Keratinocyte (primary cell): ENCODE data around the gene PLEKHN1. TPM values are rescaled to one million over a fixed set of nuclear protein-coding genes. Genes with fewer than 3 reads are reported as not detected.

ENCODE experiments used
- DNase-seq: peaks from one replicate; pipeline ENCODE4 v3.0.0-alpha.2; 2011; ENCODE audit warnings: low read depth, missing footprints, low spot score
- FAIRE-seq: peaks from 2 replicates; lab custom pipeline; 2011; peaks lifted over from hg19 to GRCh38; lab: Jason Lieb, UNC
- H2AFZ ChIP-seq: 2 replicates; pipeline ENCODE4 v1.6.0; 2012; ENCODE audit warnings: low read length, control low read depth, inconsistent platforms; ENCODE audit not compliant: control insufficient read depth
- H3K27ac ChIP-seq: 2 replicates; pipeline ENCODE4 v1.5.1; 2011; ENCODE audit warnings: low read length; ENCODE audit not compliant: control insufficient read depth, insufficient read depth
- H3K27me3 ChIP-seq: 3 replicates; pipeline ENCODE4 v1.6.0; 2011; ENCODE audit warnings: low read length; ENCODE audit not compliant: control insufficient read depth, insufficient read depth; ENCODE audit errors: extremely low read depth
- H3K36me3 ChIP-seq, 2 experiments: 2 replicates in 1 of 2; 3 replicates in 1 of 2; pipeline ENCODE4 v1.5.1; 2011; ENCODE audit warnings: low read length in 2 of 2, mild to moderate bottlenecking in 1 of 2; ENCODE audit not compliant: control insufficient read depth in 2 of 2, insufficient read depth in 2 of 2; ENCODE audit errors: extremely low read depth in 1 of 2
- H3K4me1 ChIP-seq: 3 replicates; pipeline ENCODE4 v1.5.1; 2011; ENCODE audit warnings: low read length; ENCODE audit not compliant: control insufficient read depth, insufficient read depth; ENCODE audit errors: extremely low read depth
- H3K4me2 ChIP-seq: 3 replicates; pipeline ENCODE4 v1.6.0; 2011; ENCODE audit warnings: low read depth, low read length; ENCODE audit not compliant: control insufficient read depth, insufficient read depth; ENCODE audit errors: extremely low read depth
- H3K4me3 ChIP-seq, 3 experiments: fragments of 200-600 bp in 1 of 3; sonication (generic) in 1 of 3; 2 replicates in 2 of 3; 3 replicates in 1 of 3; pipeline ENCODE4 v1.5.1; 2011 to 2016; ENCODE audit warnings: low read length in 3 of 3, mild to moderate bottlenecking in 3 of 3, control low read depth in 2 of 3, inconsistent platforms in 1 of 3, low read depth in 1 of 3, mixed read lengths in 1 of 3, mixed run types in 1 of 3, moderate library complexity in 1 of 3; ENCODE audit not compliant: control insufficient read depth in 2 of 3, insufficient read depth in 2 of 3; ENCODE audit errors: extremely low read depth in 1 of 3
- H3K79me2 ChIP-seq: 2 replicates; pipeline ENCODE4 v1.6.0; 2012; ENCODE audit warnings: low read length; ENCODE audit not compliant: control insufficient read depth, insufficient read depth
- H3K9ac ChIP-seq: 3 replicates; pipeline ENCODE4 v1.6.0; 2011; ENCODE audit warnings: low read length; ENCODE audit not compliant: control insufficient read depth, insufficient read depth; ENCODE audit errors: extremely low read depth
- H3K9me1 ChIP-seq: 3 replicates; pipeline ENCODE4 v1.6.0; 2011; ENCODE audit warnings: low read length; ENCODE audit not compliant: control insufficient read depth, insufficient read depth; ENCODE audit errors: extremely low read depth
- H3K9me3 ChIP-seq: 2 replicates; pipeline ENCODE4 v1.5.1; 2012; ENCODE audit warnings: low read depth, low read length; ENCODE audit not compliant: control insufficient read depth
- H4K20me1 ChIP-seq: 3 replicates; pipeline ENCODE4 v1.6.0; 2011; ENCODE audit warnings: low read length; ENCODE audit not compliant: control insufficient read depth, insufficient read depth; ENCODE audit errors: extremely low read depth
- EZH2 ChIP-seq: IDR thresholded peaks from one replicate; pipeline ENCODE4 v1.6.1; 2012; ENCODE audit warnings: inconsistent platforms, mild to moderate bottlenecking, low read length, moderate library complexity
- dilution Hi-C: fragments of 300-500 bp; cut with MboI; formaldehyde crosslinking; loops from one replicate; pipeline ENCODE4 v1.7.0; 2020; ENCODE audit warnings: low sequenced_read_pairs; ENCODE audit not compliant: extremely low pct_ligation_motif_present
- polyA plus RNA-seq, 5 experiments: library from polyadenylated mRNA; depleted of rRNA in 3 of 5; stranded (reverse) in 3 of 5; stranded (forward) in 1 of 5; unstranded in 1 of 5; fragments of >200 nt; gene quantifications; 1 replicate in 1 of 5; 2 replicates in 3 of 5; 3 replicates in 1 of 5; pipeline versions ENCODE4 v1.2.1 to v1.2.3, GENCODE V29; 2011 to 2012; ENCODE audit warnings: missing spikeins in 2 of 5, low read depth in 1 of 5, low replicate concordance in 1 of 5
- TF ChIP-seq, protein P1 (sequence below), 3 experiments: IDR thresholded peaks in 1 of 3; conservative IDR thresholded peaks in 1 of 3; optimal IDR thresholded peaks in 1 of 3; 2 replicates in 2 of 3; 3 replicates in 1 of 3; pipeline versions ENCODE3 to v1.5.1; 2011; ENCODE audit warnings: low read length in 3 of 3, mild to moderate bottlenecking in 3 of 3, moderate library complexity in 2 of 3, control low read depth in 1 of 3, inconsistent platforms in 1 of 3; ENCODE audit not compliant: insufficient read depth in 2 of 3; ENCODE audit errors: extremely low read depth in 1 of 3

Gene PLEKHN1
- polyA plus RNA-seq, 1 donor (not counting 4 experiments of a cell fraction or from before 2014, with no cell fraction given): 2.5 TPM

- Histone ChIP-seq H3K27ac (no peak overlapping the region), H2AFZ (no peak overlapping the region), H3K36me3 (no peaks in the 10 kb centered on the region), H3K9me1 (no peaks in the 10 kb centered on the region), H3K9ac (no peak overlapping the region), H3K27me3 (peaks cover 28% of the 10 kb centered on the region), H3K79me2 (no peaks in the 10 kb centered on the region), H3K9me3 (no peaks in the 10 kb centered on the region), H3K4me2 (no peak overlapping the region), H4K20me1 (peaks cover 5% of the 10 kb centered on the region), H3K4me1 (peaks cover 8% of the 10 kb centered on the region), H3K4me3 (no peak overlapping the region)
- TF ChIP-seq, protein P1, sequence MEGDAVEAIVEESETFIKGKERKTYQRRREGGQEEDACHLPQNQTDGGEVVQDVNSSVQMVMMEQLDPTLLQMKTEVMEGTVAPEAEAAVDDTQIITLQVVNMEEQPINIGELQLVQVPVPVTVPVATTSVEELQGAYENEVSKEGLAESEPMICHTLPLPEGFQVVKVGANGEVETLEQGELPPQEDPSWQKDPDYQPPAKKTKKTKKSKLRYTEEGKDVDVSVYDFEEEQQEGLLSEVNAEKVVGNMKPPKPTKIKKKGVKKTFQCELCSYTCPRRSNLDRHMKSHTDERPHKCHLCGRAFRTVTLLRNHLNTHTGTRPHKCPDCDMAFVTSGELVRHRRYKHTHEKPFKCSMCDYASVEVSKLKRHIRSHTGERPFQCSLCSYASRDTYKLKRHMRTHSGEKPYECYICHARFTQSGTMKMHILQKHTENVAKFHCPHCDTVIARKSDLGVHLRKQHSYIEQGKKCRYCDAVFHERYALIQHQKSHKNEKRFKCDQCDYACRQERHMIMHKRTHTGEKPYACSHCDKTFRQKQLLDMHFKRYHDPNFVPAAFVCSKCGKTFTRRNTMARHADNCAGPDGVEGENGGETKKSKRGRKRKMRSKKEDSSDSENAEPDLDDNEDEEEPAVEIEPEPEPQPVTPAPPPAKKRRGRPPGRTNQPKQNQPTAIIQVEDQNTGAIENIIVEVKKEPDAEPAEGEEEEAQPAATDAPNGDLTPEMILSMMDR (optimal IDR thresholded peaks at IDR 0.05 in 1 of 3, IDR thresholded peaks at IDR 0.05 in 1 of 3, conservative IDR thresholded peaks at IDR 0.05 in 1 of 3; ENCODE audit: extremely low read depth in 1 of 3, insufficient read depth in 2 of 3, low read length in 3 of 3): no peak
- no peak for TF ChIP-seq EZH2
- dilution Hi-C loops: no loop called here
- FAIRE-seq: no peak
- no peak for DNase-seq
These were observed 31.4 kb downstream of the PLEKHN1 start for GRCh38 chr1:997713-997992.

- H2AFZ ChIP-seq: no peak overlapping the region
- no peak for DNase-seq
- peaks cover 28% of the 10 kb centered on the region for H3K27me3 ChIP-seq
- TF ChIP-seq EZH2: peak; percentile 93
- TF ChIP-seq, protein P1 (optimal IDR thresholded peaks at IDR 0.05 in 1 of 3, IDR thresholded peaks at IDR 0.05 in 1 of 3, conservative IDR thresholded peaks at IDR 0.05 in 1 of 3; ENCODE audit: extremely low read depth in 1 of 3, insufficient read depth in 2 of 3, low read length in 3 of 3): no peak
- no peaks in the 10 kb centered on the region for H3K36me3 ChIP-seq
- dilution Hi-C loops: no loop called here
- H3K79me2 ChIP-seq: no peaks in the 10 kb centered on the region
- H3K4me3 ChIP-seq: peak overlapping the region in 2 of 3 experiments; percentile 13 to 66
- no peaks in the 10 kb centered on the region for H3K9me1 ChIP-seq
- peaks cover 12% of the 10 kb centered on the region for H3K4me1 ChIP-seq
- H3K27ac ChIP-seq: no peak overlapping the region
- peak overlapping the region; percentile 32 for H3K4me2 ChIP-seq
- FAIRE-seq: no peak
- H3K9me3 ChIP-seq: no peaks in the 10 kb centered on the region
- peaks cover 5% of the 10 kb centered on the region for H4K20me1 ChIP-seq
- H3K9ac ChIP-seq: peak overlapping the region; percentile 33
These were observed 31.9 kb downstream of the PLEKHN1 start for GRCh38 chr1:997993-998744.
